Activated naive CD8-positive, alpha-beta T cell treated with anti-CD3 and anti-CD28 coated beads, Interleukin-2, amount 50 U/mL, for 24 hours (primary cell): ENCODE data around the gene FBXL2.
"Not testable (repeated sequence)": the region's sequence is repeated elsewhere in the genome, so short reads cannot be mapped to it uniquely, and the experiment has no call there.

ENCODE experiments used
- ATAC-seq: fragments of 150-1000 bp; cut with Tn5 transposase; one replicate; pipeline ENCODE4 v1.10.0; 2021
- DNase-seq: peaks from one replicate; pipeline ENCODE4 v3.0.0; 2021
- H3K27ac Mint-ChIP-seq: one replicate; pipeline ENCODE4 v1.8.0; 2021; ENCODE audit warnings: mild to moderate bottlenecking, mixed read lengths
- H3K27me3 Mint-ChIP-seq: one replicate; pipeline ENCODE4 v1.8.0; 2021; ENCODE audit warnings: mixed read lengths
- H3K36me3 Mint-ChIP-seq: one replicate; pipeline ENCODE4 v1.8.0; 2021; ENCODE audit warnings: low read depth, mixed read lengths
- H3K4me1 Mint-ChIP-seq: one replicate; pipeline ENCODE4 v1.8.0; 2021; ENCODE audit warnings: mixed read lengths
- H3K4me3 Mint-ChIP-seq: one replicate; pipeline ENCODE4 v1.8.0; 2021; ENCODE audit warnings: mild to moderate bottlenecking, moderate library complexity, mixed read lengths
- H3K9me3 Mint-ChIP-seq: one replicate; pipeline ENCODE4 v1.8.0; 2021; ENCODE audit warnings: mixed read lengths

FBXL2 gene

DNA sequence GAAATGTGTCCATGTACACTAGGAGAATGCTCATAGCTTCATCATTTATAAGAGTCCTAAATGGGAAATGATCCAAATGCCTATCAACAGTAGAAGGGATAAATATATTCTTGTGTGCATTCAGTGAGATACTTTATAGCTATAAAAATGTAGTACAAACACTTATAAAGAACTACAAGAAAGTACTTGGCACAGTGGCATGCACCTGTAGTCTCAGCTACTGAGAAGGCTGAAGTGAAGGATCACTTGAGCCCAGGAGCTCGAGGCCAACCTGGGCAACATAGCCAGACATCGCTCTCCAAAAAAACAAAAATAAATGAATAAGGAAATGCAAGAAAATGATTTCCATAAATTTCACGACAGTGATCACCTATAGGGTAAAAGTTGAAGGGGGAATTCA, 3.6 kb upstream of the FBXL2 start:
- no peaks in the 10 kb centered on the region for H3K4me1 Mint-ChIP-seq
- H3K27ac Mint-ChIP-seq = no peak overlapping the region
- H3K36me3 Mint-ChIP-seq = no peaks in the 10 kb centered on the region
- DNase-seq (no peak), ATAC-seq (no peak)
- H3K4me3 Mint-ChIP-seq = no peak overlapping the region
- H3K9me3 Mint-ChIP-seq = no peaks in the 10 kb centered on the region
- peaks cover 27% of the 10 kb centered on the region for H3K27me3 Mint-ChIP-seq

DNA sequence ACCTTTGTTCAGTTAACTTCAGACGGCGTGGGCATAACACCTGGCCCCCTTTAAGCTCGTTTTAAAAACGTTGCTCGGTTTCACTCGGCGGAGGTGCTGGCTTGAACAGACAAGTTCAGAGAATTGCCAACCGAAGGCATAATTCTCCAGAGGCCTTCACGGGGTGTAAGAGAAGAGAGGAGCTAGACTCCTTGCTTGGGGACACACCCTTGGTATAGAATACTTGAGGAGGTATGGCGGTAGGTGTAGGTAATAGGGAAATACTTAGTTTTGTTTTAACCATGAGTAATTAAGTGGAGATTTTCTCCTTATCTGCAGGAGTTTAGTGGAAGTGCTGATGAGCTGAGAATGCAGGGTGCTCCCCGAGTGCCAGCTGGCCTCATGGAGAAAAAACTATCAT, 921 bp downstream of the FBXL2 start:
- Mint-ChIP-seq H3K36me3 (no peaks in the 10 kb centered on the region), H3K27ac (no peak overlapping the region), H3K4me1 (no peaks in the 10 kb centered on the region), H3K4me3 (no peak overlapping the region), H3K9me3 (no peaks in the 10 kb centered on the region), H3K27me3 (peaks cover 42% of the 10 kb centered on the region)
- DNase-seq (no peak), ATAC-seq (no peak)

DNA sequence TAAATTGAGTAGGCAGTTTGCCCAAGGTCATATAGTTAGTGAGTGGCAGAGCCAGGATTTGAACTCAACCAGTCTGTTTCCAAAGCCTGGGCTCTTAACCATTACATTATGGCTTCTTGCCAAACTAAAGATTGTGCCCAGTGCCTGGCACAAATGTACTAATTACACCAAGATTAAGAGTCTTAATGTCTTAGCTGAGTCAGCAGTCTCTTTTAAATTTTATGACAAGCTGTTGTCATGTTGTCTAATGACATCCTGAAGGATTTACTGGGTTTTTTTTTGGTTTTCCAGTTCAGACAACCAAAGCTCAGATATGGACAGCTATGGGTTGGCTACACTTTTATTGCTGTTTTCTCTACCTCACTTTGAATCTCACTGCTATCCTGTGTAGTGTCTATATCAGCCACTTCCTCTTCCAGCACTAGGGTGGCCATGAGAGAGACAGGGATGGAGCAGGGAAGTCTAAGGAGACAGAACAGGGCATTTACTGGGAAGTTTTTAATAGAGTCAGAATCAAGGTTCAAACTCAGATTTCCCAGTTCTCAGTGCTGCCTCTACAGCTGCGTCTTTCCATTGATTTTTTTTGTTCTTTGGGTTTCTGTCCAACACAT, 10.5 kb downstream of the FBXL2 start:
- ATAC-seq = no peak
- peaks cover 44% of the 10 kb centered on the region for H3K27me3 Mint-ChIP-seq
- DNase-seq = no peak
- no peak overlapping the region for H3K27ac Mint-ChIP-seq
- H3K36me3 Mint-ChIP-seq = no peaks in the 10 kb centered on the region
- no peak overlapping the region for H3K4me3 Mint-ChIP-seq
- peaks cover 16% of the 10 kb centered on the region for H3K9me3 Mint-ChIP-seq
- H3K4me1 Mint-ChIP-seq = no peaks in the 10 kb centered on the region

DNA sequence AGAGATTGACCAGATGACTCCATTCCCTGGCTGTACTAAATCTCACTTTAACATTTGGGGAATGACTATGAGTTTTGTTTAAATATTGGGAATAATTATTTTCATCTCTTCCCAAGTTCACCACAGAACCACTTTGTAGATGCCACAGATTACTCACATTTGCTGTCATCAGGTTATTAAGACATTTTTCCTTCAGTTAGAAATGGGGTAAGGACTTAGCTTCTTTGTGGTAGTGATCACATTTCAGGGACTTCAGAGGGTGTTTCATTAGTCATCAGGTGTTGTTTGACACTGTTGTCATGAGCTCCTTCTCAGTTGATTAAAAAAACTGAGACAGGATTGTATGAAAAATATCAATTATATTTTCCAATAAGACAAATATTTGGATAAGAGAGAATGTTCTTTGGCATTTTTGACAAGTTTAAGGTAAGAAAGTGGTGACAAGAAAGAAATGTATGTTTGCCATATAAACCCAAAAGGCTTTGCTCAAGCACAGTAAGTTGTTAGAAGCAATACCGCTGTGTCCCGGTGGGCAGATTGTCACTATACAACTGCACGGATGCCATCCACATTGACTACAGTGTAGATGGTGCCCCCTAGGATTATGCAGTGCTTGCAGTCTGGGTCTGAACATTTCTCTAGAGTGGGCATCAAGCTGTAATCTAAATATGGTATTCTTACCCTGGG, 22.3 kb downstream of the FBXL2 start:
- H3K27me3 Mint-ChIP-seq = no peaks in the 10 kb centered on the region
- H3K4me3 Mint-ChIP-seq = no peak overlapping the region
- DNase-seq (no peak), ATAC-seq (no peak)
- H3K27ac Mint-ChIP-seq = no peak overlapping the region
- no peaks in the 10 kb centered on the region for H3K9me3 Mint-ChIP-seq
- H3K36me3 Mint-ChIP-seq = no peaks in the 10 kb centered on the region
- H3K4me1 Mint-ChIP-seq = no peaks in the 10 kb centered on the region

DNA sequence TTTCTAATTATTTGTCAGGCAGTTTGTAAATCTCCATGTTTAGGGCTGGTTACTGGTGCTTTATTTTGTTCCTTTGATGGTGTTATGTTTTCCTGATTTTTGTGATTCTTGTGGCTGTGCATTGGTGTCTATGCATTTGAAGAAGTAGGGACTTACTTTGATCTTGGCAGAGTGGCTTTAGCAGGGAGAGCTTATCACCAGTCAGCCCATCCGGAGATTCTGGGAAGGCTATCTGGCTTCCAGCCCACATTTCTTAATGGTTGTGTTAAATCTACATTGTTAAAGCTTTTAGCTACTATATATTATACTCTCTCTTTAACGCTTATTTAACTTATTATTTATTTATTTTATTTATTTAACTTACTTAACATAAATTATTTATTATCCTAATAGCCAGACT, 35.1 kb downstream of the FBXL2 start:
- ATAC-seq (no peak), DNase-seq (no peak)
- Mint-ChIP-seq H3K36me3 (no peaks in the 10 kb centered on the region), H3K27me3 (peaks cover 10% of the 10 kb centered on the region), H3K27ac (no peak overlapping the region), H3K9me3 (peaks cover 6% of the 10 kb centered on the region), H3K4me1 (no peaks in the 10 kb centered on the region), H3K4me3 (no peak overlapping the region)

DNA sequence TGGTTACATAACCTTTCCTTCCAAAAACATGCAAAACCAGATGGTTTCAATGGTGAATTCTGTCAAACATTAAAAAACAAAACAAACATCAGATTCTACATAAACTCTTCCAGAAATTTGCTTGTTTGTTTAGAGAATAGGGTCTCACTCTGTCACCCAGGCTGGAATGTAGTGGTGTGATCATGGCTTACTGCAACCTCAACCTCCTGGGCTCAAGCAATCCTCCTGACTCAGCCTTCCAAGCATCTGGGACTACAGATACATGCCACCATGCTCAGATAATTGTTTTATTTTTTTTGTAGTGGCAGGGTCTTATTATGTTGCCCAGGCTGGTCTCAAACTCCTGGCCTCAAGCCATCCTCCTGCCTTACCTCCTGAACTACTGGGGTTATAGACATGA, 36.1 kb downstream of the FBXL2 start:
- ATAC-seq (no peak), DNase-seq (no peak)
- peaks cover 10% of the 10 kb centered on the region for H3K27me3 Mint-ChIP-seq
- H3K4me1 Mint-ChIP-seq = peaks cover 2% of the 10 kb centered on the region
- H3K4me3 Mint-ChIP-seq = no peak overlapping the region
- no peak overlapping the region for H3K27ac Mint-ChIP-seq
- H3K9me3 Mint-ChIP-seq = peaks cover 6% of the 10 kb centered on the region
- no peaks in the 10 kb centered on the region for H3K36me3 Mint-ChIP-seq

DNA sequence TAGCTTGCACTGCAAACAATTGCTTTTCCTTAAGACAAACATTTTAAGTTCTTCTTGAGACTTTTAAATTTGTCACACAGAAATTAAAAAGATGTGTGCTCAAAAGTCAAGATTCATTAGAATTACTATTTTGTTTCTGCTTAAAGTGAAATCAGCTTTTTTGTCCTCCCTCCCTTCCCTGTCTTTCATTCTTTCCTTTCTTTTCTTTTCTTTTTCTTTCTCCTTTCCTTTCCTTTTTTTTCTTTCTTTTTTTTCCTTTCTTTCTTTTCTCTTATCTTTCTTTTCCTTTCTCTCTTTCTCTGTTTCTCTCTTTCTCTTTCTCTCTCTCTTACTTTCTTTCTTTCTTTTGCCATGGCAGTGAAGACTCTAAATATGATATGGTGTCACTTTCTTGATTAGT, 37.8 kb downstream of the FBXL2 start:
- no peak for ATAC-seq
- Mint-ChIP-seq H3K4me3 (no peak overlapping the region), H3K36me3 (no peaks in the 10 kb centered on the region), H3K27me3 (peaks cover 11% of the 10 kb centered on the region), H3K9me3 (peaks cover 6% of the 10 kb centered on the region), H3K4me1 (peaks cover 2% of the 10 kb centered on the region), H3K27ac (no peak overlapping the region)
- DNase-seq = no peak

DNA sequence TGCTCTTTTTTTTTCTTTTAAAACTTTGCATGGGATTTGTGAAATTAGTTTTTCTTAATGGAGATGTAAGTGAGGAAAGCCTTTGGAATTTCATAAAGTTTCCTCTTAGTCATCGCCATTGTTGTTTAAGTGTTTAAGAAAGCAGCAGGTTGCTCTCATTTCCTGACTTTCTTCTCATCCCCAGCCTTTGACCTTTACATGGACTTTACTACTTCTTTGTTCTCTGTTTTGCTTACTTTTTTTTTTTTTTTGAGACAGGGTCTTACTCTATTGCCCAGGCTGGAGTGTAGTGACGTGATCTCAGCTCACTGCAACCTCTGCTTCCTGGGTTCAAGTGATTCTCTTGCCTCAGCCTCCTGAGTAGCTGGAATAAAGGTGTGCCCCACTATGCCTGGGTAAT, 38.6 kb downstream of the FBXL2 start:
- Mint-ChIP-seq H3K4me1 (peaks cover 2% of the 10 kb centered on the region), H3K9me3 (peaks cover 6% of the 10 kb centered on the region), H3K27ac (no peak overlapping the region), H3K36me3 (no peaks in the 10 kb centered on the region), H3K4me3 (no peak overlapping the region), H3K27me3 (peaks cover 11% of the 10 kb centered on the region)
- no peak for DNase-seq
- no peak for ATAC-seq

DNA sequence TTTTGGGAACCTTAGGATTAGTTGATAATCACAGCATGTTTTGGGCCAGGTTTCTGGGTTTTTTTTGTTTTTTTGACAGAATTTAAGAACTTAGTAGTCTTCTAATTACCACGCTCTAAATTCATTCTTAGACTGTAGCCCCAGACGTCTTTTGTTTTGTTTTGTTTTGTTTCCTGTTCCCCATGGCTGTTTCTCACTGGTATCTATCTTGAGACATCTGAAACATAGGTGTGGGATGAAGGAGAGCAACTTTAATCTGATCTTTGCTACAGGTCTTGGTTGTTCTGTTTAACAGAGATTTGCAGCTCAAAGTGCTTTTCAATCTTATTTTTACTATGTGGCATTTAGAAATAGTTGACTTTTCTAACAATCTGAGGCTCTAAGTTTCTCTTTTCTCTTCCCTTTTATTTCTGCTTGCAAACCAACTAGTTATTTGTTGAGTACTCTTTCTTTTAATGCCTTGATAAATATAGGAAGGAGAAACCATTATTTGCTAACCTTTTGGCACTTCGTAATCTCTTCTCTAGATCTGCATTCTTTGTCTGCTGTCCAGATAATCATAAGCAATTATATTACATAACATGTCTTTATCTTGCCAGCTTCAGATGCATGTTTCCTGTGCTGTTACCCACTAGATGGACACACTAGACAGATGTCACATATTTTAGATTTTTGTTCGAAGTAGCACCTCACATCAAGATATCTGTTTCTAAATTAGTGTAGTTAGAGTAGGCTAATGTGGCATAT, 40.9 kb downstream of the FBXL2 start:
- Mint-ChIP-seq H3K27me3 (peaks cover 9% of the 10 kb centered on the region), H3K4me3 (no peak overlapping the region)
- no peak for DNase-seq

DNA sequence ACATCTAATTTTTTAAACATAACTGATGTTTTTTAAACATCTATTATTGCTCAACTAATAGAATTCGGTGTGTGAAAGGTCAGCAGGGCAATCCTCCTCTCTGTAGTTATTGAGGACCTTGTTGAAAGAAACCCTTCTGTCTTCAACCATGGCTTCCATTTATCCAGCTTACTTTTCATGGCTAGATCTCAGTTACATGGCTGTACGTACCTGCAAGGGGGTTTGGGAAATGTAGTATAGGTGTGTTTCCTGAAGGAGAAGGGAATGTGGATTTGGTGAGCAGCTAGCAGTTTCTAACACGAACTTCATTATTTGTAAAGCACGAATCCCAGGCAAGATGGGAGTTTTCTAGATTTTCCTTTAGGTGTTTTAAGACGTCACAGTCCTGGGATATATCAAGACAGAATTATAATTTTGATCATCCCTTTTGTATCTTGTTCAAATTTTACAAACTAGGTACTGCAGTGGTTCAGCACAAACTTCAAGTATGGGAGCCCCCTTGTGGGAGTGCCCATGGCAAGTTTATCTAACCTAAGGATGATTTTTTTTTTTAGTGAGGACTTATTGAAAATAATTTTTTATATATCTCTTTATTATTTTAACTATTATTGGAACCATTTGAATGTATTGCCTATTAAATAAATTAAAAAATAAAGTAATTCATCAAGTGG, 41.6 kb downstream of the FBXL2 start:
- Mint-ChIP-seq H3K36me3 (no peaks in the 10 kb centered on the region), H3K9me3 (no peaks in the 10 kb centered on the region), H3K4me3 (no peak overlapping the region), H3K27ac (no peak overlapping the region), H3K4me1 (peaks cover 2% of the 10 kb centered on the region), H3K27me3 (peaks cover 12% of the 10 kb centered on the region)
- no peak for ATAC-seq
- DNase-seq = no peak

More for the DNA sequence above, 40.9 kb downstream of the FBXL2 start:
- Mint-ChIP-seq H3K36me3 (no peaks in the 10 kb centered on the region), H3K4me1 (peaks cover 2% of the 10 kb centered on the region), H3K9me3 (no peaks in the 10 kb centered on the region), H3K27ac (no peak overlapping the region)
- ATAC-seq = no peak

DNA sequence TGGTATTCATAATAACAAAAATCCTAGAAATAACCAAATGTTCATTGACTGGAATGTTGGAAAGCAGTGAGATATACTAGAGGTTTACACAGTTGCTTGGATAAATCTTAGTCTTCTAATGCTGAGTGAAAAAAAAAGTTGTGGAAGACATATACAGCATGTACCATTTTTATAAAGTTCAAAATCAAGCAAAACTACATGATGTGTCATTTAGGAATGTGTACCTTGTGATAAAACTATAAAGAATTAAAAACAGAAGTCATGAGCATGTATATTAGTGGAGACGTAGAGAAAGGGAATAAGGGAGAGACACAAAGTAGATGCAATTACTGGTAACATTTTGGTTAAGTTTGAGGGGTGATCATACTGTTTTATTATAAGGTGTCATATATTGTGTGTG, 45.2 kb downstream of the FBXL2 start:
- Mint-ChIP-seq H3K27me3 (peaks cover 21% of the 10 kb centered on the region), H3K4me1 (peaks cover 2% of the 10 kb centered on the region), H3K27ac (no peak overlapping the region), H3K36me3 (no peaks in the 10 kb centered on the region), H3K9me3 (no peaks in the 10 kb centered on the region), H3K4me3 (no peak overlapping the region)
- DNase-seq (no peak), ATAC-seq (no peak)

DNA sequence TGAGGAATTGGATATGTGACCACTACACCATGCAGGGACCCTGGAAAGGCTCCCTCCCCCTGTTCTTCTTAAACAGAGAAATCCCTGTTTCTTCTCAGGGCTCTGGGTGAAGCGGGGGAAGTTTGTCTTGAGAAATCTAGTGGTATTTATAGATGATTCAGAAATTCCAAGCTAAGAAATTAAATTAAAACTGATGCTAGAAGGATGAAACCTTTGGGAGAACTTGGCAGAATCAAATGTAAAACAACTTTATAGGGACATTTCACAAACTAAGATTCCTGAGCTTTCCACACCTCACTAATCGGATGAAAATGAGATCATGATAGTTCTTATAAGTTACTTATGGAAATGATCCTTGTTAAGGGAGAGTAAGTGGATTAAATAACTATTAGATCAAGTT, 54.2 kb downstream of the FBXL2 start:
- DNase-seq (no peak), ATAC-seq (no peak)
- Mint-ChIP-seq H3K4me3 (no peak overlapping the region), H3K36me3 (peaks cover 6% of the 10 kb centered on the region), H3K4me1 (no peaks in the 10 kb centered on the region), H3K9me3 (peaks cover 17% of the 10 kb centered on the region), H3K27me3 (peaks cover 11% of the 10 kb centered on the region), H3K27ac (no peak overlapping the region)

DNA sequence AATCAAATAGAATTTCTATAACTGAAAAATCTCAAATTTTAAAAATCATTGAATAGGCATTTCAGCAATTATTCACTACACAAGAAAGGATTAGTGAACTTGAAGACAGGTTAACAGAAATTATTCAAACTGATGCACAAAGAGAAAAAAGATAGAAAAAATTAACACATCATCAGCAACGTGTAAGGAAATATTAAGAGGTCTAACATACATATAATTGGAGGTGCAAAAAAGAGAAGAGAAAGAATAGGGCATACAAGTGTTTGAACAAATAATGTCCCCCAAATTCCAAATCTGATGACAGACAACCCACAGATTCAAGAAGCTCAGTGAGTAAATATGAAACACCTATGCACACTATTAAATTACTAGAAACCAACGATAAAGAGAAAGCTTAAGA, 57.1 kb downstream of the FBXL2 start:
- DNase-seq = no peak
- no peak for ATAC-seq
- peaks cover 6% of the 10 kb centered on the region for H3K36me3 Mint-ChIP-seq
- no peak overlapping the region for H3K4me3 Mint-ChIP-seq
- peaks cover 17% of the 10 kb centered on the region for H3K9me3 Mint-ChIP-seq
- H3K27ac Mint-ChIP-seq = no peak overlapping the region
- peaks cover 3% of the 10 kb centered on the region for H3K27me3 Mint-ChIP-seq
- no peaks in the 10 kb centered on the region for H3K4me1 Mint-ChIP-seq

DNA sequence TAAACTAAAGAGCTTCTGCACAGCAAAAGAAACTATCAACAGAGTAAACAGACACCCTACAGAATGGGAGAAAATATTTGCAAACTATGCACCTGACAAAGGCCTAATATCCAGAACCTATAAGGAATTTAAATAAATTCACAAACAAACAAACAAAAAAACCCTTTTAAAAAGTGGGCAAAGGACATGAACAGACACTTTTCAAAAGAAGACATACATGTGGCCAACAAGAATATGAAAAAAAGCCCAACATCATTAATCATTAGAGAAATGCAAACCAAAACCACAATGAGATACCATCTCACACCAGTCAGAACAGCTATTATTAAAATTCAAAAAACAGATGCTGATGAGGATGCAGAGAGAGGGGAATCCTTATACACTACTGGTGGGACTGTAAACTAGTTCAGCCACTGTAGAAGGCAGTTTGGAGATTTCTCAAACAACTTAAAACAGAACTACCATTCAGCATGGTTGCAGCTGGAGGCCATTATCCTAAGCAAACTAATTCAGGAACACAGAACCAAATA, 61.8 kb downstream of the FBXL2 start:
- not testable (repeated sequence) for ATAC-seq, DNase-seq, H3K27me3 Mint-ChIP-seq, H3K27ac Mint-ChIP-seq, H3K4me3 Mint-ChIP-seq, H3K4me1 Mint-ChIP-seq, H3K9me3 Mint-ChIP-seq, H3K36me3 Mint-ChIP-seq
